ENCODE measurements around the gene PEF1. TPM values are rescaled to one million over a fixed set of nuclear protein-coding genes. Genes with fewer than 3 reads are reported as not detected.

PEF1 gene
- polyA plus RNA-seq, 1 donor (not counting 4 experiments of a cell fraction or from before 2014, with no cell fraction given): 72.2 TPM

- Histone ChIP-seq H2AFZ (ENCODE audit: control insufficient read depth, low read length) (no peak overlapping the region), H3K36me3 (ENCODE audit: control insufficient read depth in 2 of 2, extremely low read depth in 1 of 2, insufficient read depth in 2 of 2, low read length in 2 of 2) (no peaks in the 10 kb centered on the region), H3K4me1 (ENCODE audit: control insufficient read depth, extremely low read depth, insufficient read depth, low read length) (peaks cover 6% of the 10 kb centered on the region), H3K79me2 (ENCODE audit: control insufficient read depth, insufficient read depth, low read length) (no peaks in the 10 kb centered on the region), H3K4me3 (ENCODE audit: control insufficient read depth in 2 of 3, extremely low read depth in 1 of 3, insufficient read depth in 2 of 3, low read depth in 1 of 3, low read length in 3 of 3) (no peak overlapping the region), H3K27ac (ENCODE audit: control insufficient read depth, insufficient read depth, low read length) (no peak overlapping the region), H3K9me1 (ENCODE audit: control insufficient read depth, extremely low read depth, insufficient read depth, low read length) (no peaks in the 10 kb centered on the region), H4K20me1 (ENCODE audit: control insufficient read depth, extremely low read depth, insufficient read depth, low read length) (no peaks in the 10 kb centered on the region), H3K9ac (ENCODE audit: control insufficient read depth, extremely low read depth, insufficient read depth, low read length) (no peak overlapping the region), H3K9me3 (ENCODE audit: control insufficient read depth, low read depth, low read length) (no peaks in the 10 kb centered on the region), H3K27me3 (ENCODE audit: control insufficient read depth, extremely low read depth, insufficient read depth, low read length) (no peaks in the 10 kb centered on the region), H3K4me2 (ENCODE audit: control insufficient read depth, extremely low read depth, insufficient read depth, low read depth, low read length) (no peak overlapping the region)
- TF ChIP-seq, protein P1, sequence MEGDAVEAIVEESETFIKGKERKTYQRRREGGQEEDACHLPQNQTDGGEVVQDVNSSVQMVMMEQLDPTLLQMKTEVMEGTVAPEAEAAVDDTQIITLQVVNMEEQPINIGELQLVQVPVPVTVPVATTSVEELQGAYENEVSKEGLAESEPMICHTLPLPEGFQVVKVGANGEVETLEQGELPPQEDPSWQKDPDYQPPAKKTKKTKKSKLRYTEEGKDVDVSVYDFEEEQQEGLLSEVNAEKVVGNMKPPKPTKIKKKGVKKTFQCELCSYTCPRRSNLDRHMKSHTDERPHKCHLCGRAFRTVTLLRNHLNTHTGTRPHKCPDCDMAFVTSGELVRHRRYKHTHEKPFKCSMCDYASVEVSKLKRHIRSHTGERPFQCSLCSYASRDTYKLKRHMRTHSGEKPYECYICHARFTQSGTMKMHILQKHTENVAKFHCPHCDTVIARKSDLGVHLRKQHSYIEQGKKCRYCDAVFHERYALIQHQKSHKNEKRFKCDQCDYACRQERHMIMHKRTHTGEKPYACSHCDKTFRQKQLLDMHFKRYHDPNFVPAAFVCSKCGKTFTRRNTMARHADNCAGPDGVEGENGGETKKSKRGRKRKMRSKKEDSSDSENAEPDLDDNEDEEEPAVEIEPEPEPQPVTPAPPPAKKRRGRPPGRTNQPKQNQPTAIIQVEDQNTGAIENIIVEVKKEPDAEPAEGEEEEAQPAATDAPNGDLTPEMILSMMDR (optimal IDR thresholded peaks at IDR 0.05 in 1 of 3, IDR thresholded peaks at IDR 0.05 in 1 of 3, conservative IDR thresholded peaks at IDR 0.05 in 1 of 3; ENCODE audit: extremely low read depth in 1 of 3, insufficient read depth in 2 of 3, low read length in 3 of 3): no peak
- TF ChIP-seq EZH2 (IDR thresholded peaks at IDR 0.05; ENCODE audit: low read length): no peak
- dilution Hi-C loops (cut with MboI; ENCODE audit: extremely low pct_ligation_motif_present, low sequenced_read_pairs): no loop called here
- DNase-seq (ENCODE audit: low read depth, low spot score) (no peak), FAIRE-seq (no peak)
These were observed 37.3 kb downstream of the PEF1 start for GRCh38 chr1:31607360-31607759.

GRCh38 chr1:31605908-31606427 is 38.7 kb downstream of the PEF1 start:
- peaks cover 6% of the 10 kb centered on the region for H3K4me1 ChIP-seq (ENCODE audit: control insufficient read depth, extremely low read depth, insufficient read depth, low read length)
- H4K20me1 ChIP-seq (ENCODE audit: control insufficient read depth, extremely low read depth, insufficient read depth, low read length): no peaks in the 10 kb centered on the region
- no peak overlapping the region for H3K9ac ChIP-seq (ENCODE audit: control insufficient read depth, extremely low read depth, insufficient read depth, low read length)
- FAIRE-seq (no peak), DNase-seq (ENCODE audit: low read depth, low spot score) (no peak)
- no peaks in the 10 kb centered on the region for H3K36me3 ChIP-seq (ENCODE audit: control insufficient read depth in 2 of 2, extremely low read depth in 1 of 2, insufficient read depth in 2 of 2, low read length in 2 of 2)
- H3K79me2 ChIP-seq (ENCODE audit: control insufficient read depth, insufficient read depth, low read length): no peaks in the 10 kb centered on the region
- H3K4me2 ChIP-seq (ENCODE audit: control insufficient read depth, extremely low read depth, insufficient read depth, low read depth, low read length): no peak overlapping the region
- dilution Hi-C loops (cut with MboI; ENCODE audit: extremely low pct_ligation_motif_present, low sequenced_read_pairs): no loop called here
- no peak overlapping the region for H2AFZ ChIP-seq (ENCODE audit: control insufficient read depth, low read length)
- no peaks in the 10 kb centered on the region for H3K9me3 ChIP-seq (ENCODE audit: control insufficient read depth, low read depth, low read length)
- H3K9me1 ChIP-seq (ENCODE audit: control insufficient read depth, extremely low read depth, insufficient read depth, low read length): no peaks in the 10 kb centered on the region
- no peaks in the 10 kb centered on the region for H3K27me3 ChIP-seq (ENCODE audit: control insufficient read depth, extremely low read depth, insufficient read depth, low read length)
- TF ChIP-seq, protein P1 (optimal IDR thresholded peaks at IDR 0.05 in 1 of 3, IDR thresholded peaks at IDR 0.05 in 1 of 3, conservative IDR thresholded peaks at IDR 0.05 in 1 of 3; ENCODE audit: extremely low read depth in 1 of 3, insufficient read depth in 2 of 3, low read length in 3 of 3): no peak
- no peak for TF ChIP-seq EZH2 (IDR thresholded peaks at IDR 0.05; ENCODE audit: low read length)
- H3K27ac ChIP-seq (ENCODE audit: control insufficient read depth, insufficient read depth, low read length): no peak overlapping the region
- no peak overlapping the region for H3K4me3 ChIP-seq (ENCODE audit: control insufficient read depth in 2 of 3, extremely low read depth in 1 of 3, insufficient read depth in 2 of 3, low read depth in 1 of 3, low read length in 3 of 3)

All from keratinocyte (primary cell).